Endothelial cell of hepatic sinusoid (primary cell): ENCODE results near the gene HYAL1.
"Not testable (repeated sequence)": the region's sequence is repeated elsewhere in the genome, so short reads cannot be mapped to it uniquely, and the experiment has no call there.

ENCODE experiments used
- in situ Hi-C: cut with HindIII; loops from 2 replicates; pipeline ENCODE4 v1.10.0; 2017; ENCODE audit warnings: low sequenced_read_pairs

HYAL1 gene

DNA sequence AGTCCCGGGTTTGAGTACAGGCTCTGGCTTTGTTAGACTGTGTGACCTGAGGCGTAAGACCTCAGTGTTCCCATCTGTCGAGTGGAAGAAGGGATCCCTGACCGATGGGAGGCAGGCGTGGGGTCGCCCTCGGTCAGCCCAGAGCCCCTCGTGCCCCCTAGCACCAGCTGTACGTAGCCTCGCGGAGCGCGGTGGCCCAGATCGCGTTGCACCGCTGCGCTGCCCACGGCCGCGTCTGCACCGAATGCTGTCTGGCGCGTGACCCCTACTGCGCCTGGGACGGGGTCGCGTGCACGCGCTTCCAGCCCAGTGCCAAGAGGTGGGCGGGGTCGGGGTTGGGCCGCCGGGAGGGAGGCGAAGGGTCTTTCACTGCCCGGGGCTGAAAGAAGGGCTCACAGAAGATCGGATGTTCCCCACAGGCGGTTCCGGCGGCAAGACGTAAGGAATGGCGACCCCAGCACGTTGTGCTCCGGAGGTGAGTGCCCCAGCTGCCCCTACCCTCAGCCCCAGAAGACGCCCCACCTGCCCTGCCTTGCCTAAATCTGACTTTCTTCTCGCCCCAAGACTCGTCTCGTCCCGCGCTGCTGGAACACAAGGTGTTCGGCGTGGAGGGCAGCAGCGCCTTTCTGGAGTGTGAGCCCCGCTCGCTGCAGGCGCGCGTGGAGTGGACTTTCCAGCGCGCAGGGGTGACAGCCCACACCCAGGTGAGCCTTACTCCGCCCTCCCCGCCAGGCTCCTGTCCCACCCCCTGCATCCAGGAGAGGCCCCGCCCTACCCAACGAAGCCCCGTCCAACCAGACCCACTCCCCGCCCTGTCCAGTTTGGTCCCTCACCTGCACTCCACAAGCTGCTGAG is 28.0 kb downstream of the HYAL1 start:
- in situ Hi-C loops = loop anchor here (5.0 kb wide), 2 partner anchors 52 to 93 kb away; partner anchors contain the start of gene TUSC2

DNA sequence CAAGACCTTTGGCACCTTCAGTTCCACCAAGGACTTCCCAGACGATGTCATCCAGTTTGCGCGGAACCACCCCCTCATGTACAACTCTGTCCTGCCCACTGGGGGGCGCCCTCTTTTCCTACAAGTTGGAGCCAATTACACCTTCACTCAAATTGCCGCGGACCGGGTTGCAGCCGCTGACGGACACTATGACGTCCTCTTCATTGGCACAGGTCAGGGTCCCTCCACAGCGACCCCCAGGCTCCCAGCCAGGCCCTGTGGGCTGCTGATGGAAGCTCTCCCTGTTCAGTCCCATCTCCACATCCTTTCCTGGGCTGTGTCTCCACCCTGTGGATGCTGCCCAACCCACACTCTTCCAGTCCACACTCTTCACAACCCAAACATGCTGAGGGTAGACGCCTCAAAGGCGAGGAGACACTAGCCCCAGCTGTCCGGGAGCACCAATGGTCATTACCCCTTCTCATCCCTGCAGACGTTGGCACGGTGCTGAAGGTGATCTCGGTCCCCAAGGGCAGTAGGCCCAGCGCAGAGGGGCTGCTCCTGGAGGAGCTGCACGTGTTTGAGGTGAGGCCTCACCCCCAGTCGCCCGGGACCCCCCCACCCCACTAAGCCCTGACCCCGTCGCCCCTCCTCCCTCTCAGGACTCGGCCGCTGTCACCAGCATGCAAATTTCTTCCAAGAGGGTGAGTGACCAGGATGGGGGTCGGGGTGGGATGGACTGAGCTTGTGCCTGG is 28.8 kb downstream of the HYAL1 start:
- in situ Hi-C loops = loop anchor here (5.0 kb wide), 2 partner anchors 53 to 92 kb away; partner anchors contain the start of gene TUSC2

DNA sequence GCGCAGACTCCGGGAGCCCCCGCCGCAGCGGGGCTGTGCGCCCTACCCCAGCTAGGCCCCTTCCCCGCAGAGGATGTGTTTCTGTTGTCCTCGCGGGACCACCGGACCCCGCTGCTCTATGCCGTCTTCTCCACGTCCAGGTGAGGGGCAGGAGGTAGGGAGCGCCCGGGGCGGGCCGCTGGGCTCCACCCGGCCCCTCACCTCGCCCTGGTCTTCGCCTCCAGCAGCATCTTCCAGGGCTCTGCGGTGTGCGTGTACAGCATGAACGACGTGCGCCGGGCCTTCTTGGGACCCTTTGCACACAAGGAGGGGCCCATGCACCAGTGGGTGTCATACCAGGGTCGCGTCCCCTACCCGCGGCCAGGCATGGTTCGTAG is 29.7 kb downstream of the HYAL1 start:
- in situ Hi-C loops = no loop called here

GRCh38 chr3:50272911-50273688 is 30.3 kb downstream of the HYAL1 start:
- in situ Hi-C loops = no loop called here

DNA sequence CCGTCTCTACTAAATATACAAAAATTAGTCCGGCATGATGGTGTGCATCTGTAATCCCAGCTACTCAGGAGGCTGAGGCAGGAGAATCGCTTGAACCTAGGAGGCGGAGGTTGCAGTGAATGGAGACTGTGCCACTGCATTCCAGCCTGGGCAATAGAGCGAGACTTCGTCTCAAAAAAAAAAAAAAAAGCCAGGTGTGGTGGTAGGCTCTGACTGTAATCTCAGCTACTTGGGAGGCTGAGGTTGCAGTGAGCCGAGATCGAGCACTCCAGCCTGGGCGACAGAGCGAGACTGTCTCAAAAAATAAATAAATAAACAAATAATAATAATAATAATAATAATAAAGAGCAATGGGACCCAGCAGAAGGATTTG is 30.9 kb downstream of the HYAL1 start:
- in situ Hi-C loops = not testable (repeated sequence)

- in situ Hi-C loops = no loop called here
These were observed 31.9 kb downstream of the HYAL1 start for GRCh38 chr3:50271314-50271936.

GRCh38 chr3:50270422-50271224 is 32.8 kb downstream of the HYAL1 start:
- in situ Hi-C loops = no loop called here

DNA sequence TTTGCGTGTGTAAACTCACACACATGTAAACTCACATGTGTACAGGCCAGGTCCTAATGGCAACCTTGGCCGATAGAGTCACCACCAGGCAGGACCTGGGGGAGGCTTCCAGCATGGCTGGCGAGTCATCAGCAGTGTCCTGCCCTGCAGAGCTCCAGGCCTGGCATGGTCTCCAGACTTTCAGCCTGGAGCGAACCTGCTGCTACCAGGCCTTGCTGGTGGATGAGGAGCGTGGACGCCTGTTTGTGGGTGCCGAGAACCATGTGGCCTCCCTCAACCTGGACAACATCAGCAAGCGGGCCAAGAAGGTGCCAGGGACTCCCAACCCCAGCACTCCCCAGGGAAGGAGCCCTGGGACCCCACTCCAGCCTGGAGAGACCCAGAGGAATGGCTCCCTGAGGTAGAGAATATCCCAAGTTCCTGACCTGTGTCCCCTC is 33.4 kb downstream of the HYAL1 start:
- in situ Hi-C loops = no loop called here

- in situ Hi-C loops = no loop called here
These were observed 33.9 kb downstream of the HYAL1 start for GRCh38 chr3:50269460-50269859.

GRCh38 chr3:50268703-50269451 is 34.5 kb downstream of the HYAL1 start, which contains the start of gene SEMA3B:
Gene SEMA3B, plus strand, starts transcription at chr3:50269147. Its CDS starts 94 bp downstream, at chr3:50269241.
- in situ Hi-C loops = no loop called here

DNA sequence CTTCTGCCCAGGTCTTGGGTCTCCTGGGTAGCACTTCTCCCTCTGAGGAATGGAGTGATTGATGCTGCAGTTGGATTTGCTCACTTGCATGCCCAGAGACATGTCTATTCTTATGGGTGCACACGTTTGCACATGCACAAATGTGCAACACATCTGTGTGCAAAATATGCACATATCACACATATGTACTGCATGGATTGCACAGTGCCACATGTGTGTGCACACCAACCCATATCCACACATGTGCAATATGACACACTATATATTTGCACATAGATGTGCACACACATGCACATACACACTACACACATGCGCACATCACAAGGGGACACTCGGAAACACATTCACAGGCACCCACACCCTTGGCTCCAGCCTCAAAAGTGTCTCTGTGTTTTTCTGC is 35.1 kb downstream of the HYAL1 start:
- in situ Hi-C loops = no loop called here

DNA sequence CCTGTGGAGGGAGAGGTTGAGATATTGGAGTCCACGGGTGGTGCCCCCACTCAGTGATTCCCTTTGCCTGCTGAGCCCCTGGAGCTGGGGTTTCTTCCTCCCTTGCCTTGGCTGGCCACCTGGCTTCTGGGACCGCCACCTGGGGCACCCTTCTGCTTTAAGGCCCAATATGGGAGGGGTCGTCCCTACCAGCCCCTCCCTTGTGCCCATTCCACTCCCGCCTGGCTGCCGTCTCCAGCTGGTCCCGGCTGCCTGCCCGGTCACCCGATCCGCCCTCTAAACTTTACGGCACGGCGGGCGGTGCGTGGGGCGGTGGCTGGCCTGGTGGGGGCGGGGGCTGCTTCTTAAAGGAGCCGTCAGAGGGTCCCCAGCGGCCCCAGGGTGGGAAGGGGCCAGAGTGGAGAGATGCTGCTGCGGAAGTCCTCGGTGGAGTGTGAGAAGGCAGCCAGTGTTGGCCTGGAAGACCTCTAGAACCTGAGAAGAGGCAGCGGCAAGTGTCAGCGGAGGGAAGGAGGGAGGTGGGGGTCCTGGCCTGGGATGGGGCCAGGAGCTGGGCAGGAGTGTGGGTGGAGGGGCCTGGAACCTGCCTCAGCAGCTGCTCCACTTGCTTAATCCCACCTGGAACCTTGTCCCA is 36.0 kb downstream of the HYAL1 start:
- in situ Hi-C loops = no loop called here

GRCh38 chr3:50266836-50267235 is 36.5 kb downstream of the HYAL1 start:
- in situ Hi-C loops = no loop called here

- in situ Hi-C loops = no loop called here
These were observed 37.4 kb downstream of the HYAL1 start for GRCh38 chr3:50266017-50266416.

GRCh38 chr3:50265571-50265970 is 37.8 kb downstream of the HYAL1 start:
- in situ Hi-C loops = no loop called here

GRCh38 chr3:50264964-50265485 is 38.3 kb downstream of the HYAL1 start:
- in situ Hi-C loops = loop anchor here (5.0 kb wide), 1 partner anchor 43 kb away; no protein-coding TSS in a partner anchor

DNA sequence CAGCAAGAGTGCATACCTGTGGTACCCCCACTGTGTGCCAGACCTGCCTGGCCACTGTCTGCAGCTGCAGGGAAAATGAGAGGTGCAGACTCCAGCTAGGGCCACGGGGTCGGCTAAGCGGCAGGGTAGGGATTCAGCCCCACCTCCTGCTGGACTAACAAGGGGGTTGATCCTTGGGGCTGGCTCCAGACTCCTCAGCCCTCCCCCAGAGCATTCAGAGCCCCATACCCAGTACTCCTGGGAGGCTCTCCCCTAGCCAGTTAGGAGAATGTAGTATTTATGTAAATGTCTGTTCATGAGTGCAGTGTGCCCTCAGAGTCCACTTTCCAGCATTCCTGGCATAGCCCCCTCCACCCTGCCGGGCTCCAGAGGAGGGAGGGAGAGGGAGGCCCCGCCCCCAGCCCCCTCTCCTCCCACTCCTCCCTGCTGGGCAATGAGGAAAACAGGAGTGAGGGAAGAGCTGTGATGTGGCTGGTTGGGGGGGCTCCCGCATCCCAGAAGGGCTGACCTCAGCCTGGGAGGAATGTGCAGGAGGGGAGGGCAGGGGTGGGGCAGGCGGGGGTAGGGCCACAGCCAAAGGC is 38.9 kb downstream of the HYAL1 start:
- in situ Hi-C loops = loop anchor here (5.0 kb wide), 1 partner anchor 42 kb away; no protein-coding TSS in a partner anchor
